Stomach (tissue), 4 donors: ENCODE results near the gene ITCH.

Experiments
- EP300 ChIP-seq: sonication (generic); formaldehyde crosslinking; IDR thresholded peaks from one replicate; pipeline ENCODE4 v1.6.1; 2017; ENCODE audit warnings: antibody characterized with exemption
- POLR2A ChIP-seq, 4 donors: fragments of 450-650 bp; IDR thresholded peaks; one replicate each; pipeline ENCODE4 v1.6.1; 2016; ENCODE audit warnings: antibody characterized with exemption in 4 of 4, control low read depth in 2 of 4, mild to moderate bottlenecking in 1 of 4, moderate library complexity in 1 of 4
- POLR2AphosphoS5 ChIP-seq, 3 donors: sonication (generic); formaldehyde crosslinking; IDR thresholded peaks; one replicate each; pipeline ENCODE4 v1.6.1; 2016; ENCODE audit warnings: antibody characterized with exemption in 3 of 3
- TF ChIP-seq, protein P1 (sequence below), 7 experiments: fragments of 450-650 bp in 4 of 7; fragments of 200-600 bp in 3 of 7; sonication (generic) in 3 of 7; IDR thresholded peaks; one replicate each; pipeline ENCODE4 v1.5.1; 2016 to 2019; ENCODE audit warnings: antibody characterized with exemption in 7 of 7, control low read depth in 2 of 7, mild to moderate bottlenecking in 1 of 7

GRCh38 chr20:34375977-34376430 lies 12.9 kb downstream of the ITCH start:
- TF ChIP-seq, protein P1, sequence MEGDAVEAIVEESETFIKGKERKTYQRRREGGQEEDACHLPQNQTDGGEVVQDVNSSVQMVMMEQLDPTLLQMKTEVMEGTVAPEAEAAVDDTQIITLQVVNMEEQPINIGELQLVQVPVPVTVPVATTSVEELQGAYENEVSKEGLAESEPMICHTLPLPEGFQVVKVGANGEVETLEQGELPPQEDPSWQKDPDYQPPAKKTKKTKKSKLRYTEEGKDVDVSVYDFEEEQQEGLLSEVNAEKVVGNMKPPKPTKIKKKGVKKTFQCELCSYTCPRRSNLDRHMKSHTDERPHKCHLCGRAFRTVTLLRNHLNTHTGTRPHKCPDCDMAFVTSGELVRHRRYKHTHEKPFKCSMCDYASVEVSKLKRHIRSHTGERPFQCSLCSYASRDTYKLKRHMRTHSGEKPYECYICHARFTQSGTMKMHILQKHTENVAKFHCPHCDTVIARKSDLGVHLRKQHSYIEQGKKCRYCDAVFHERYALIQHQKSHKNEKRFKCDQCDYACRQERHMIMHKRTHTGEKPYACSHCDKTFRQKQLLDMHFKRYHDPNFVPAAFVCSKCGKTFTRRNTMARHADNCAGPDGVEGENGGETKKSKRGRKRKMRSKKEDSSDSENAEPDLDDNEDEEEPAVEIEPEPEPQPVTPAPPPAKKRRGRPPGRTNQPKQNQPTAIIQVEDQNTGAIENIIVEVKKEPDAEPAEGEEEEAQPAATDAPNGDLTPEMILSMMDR (IDR thresholded peaks at IDR 0.05), result no peak
- TF ChIP-seq POLR2A (IDR thresholded peaks at IDR 0.05) (no peak), POLR2AphosphoS5 (IDR thresholded peaks at IDR 0.05) (no peak), EP300 (no peak)
